H1 (cell line): Measurements from ENCODE around the gene STK32C. TPM values are rescaled to one million over a fixed set of nuclear protein-coding genes. Genes with fewer than 3 reads are reported as not detected.

Experiments used
- CTCF ChIA-PET: fragments of 300-600 bp; sonication (Branson Sonifier 250); formaldehyde crosslinking; loops from one replicate; lab custom pipeline; 2021; ENCODE audit not compliant: partially characterized antibody; lab: Charles Lee
- POLR2A ChIA-PET: fragments of 300-600 bp; sonication (Branson Sonifier 250); formaldehyde crosslinking; loops from one replicate; lab custom pipeline; 2021; ENCODE audit warnings: inconsistent platforms; ENCODE audit not compliant: partially characterized antibody; lab: Charles Lee
- DNase-seq, 2 experiments: peaks; one replicate each; pipeline versions ENCODE4 v3.0.0 to v3.0.0-alpha.2; 2010 to 2022; ENCODE audit warnings: low spot score in 2 of 2, low read depth in 1 of 2, mixed read lengths in 1 of 2
- FAIRE-seq: peaks from 2 replicates; lab custom pipeline; 2011; peaks lifted over from hg19 to GRCh38; lab: Jason Lieb, UNC
- H2AFZ ChIP-seq: 2 replicates; pipeline ENCODE4 v1.8.1; 2012; ENCODE audit warnings: low read length, inconsistent platforms
- H2AK5ac ChIP-seq: 2 replicates; pipeline ENCODE4 v1.6.1; 2013; ENCODE audit warnings: low read depth, low read length
- H2BK120ac ChIP-seq: replicated peaks from 2 replicates; pipeline ENCODE3; 2013; ENCODE audit warnings: low read depth, low read length, inconsistent platforms
- H2BK12ac ChIP-seq: 2 replicates; pipeline ENCODE4 v1.6.1; 2013; ENCODE audit warnings: low read depth, low read length
- H2BK15ac ChIP-seq: 2 replicates; pipeline ENCODE4 v1.6.1; 2013; ENCODE audit warnings: low read length
- H2BK20ac ChIP-seq: 2 replicates; pipeline ENCODE4 v1.6.1; 2013; ENCODE audit warnings: low read length
- H2BK5ac ChIP-seq: 2 replicates; pipeline ENCODE4 v1.6.1; 2013; ENCODE audit warnings: low read depth, low read length
- H3K14ac ChIP-seq: 2 replicates; pipeline ENCODE4 v1.6.1; 2013; ENCODE audit warnings: inconsistent platforms; ENCODE audit not compliant: insufficient read length
- H3K18ac ChIP-seq: 2 replicates; pipeline ENCODE4 v1.6.1; 2013; ENCODE audit warnings: low read length; ENCODE audit errors: extremely low read depth
- H3K23ac ChIP-seq: 2 replicates; pipeline ENCODE4 v1.6.1; 2013; ENCODE audit warnings: inconsistent platforms; ENCODE audit not compliant: insufficient read length
- H3K23me2 ChIP-seq: 2 replicates; pipeline ENCODE4 v1.6.1; 2013; ENCODE audit warnings: low read depth, low read length
- H3K27ac ChIP-seq: 2 replicates; pipeline ENCODE4 v1.6.1; 2011; ENCODE audit warnings: low read depth, low read length, inconsistent platforms
- H3K27me3 ChIP-seq, 4 experiments: replicated peaks in 1 of 4; 1 replicate in 1 of 4; 2 replicates in 3 of 4; pipeline versions ENCODE4 v1.6.1 to v1.8.1; 2011 to 2013; ENCODE audit warnings: low read length in 3 of 4, mild to moderate bottlenecking in 3 of 4, inconsistent platforms in 2 of 4, mixed read lengths in 2 of 4, moderate library complexity in 1 of 4; ENCODE audit not compliant: control insufficient read depth in 3 of 4, insufficient read depth in 3 of 4; ENCODE audit errors: extremely low read depth in 1 of 4
- H3K36me3 ChIP-seq, 4 experiments: 2 replicates each; pipeline versions ENCODE4 v1.6.1 to v1.8.1; 2011 to 2013; ENCODE audit warnings: mild to moderate bottlenecking in 4 of 4, low read length in 3 of 4, moderate library complexity in 2 of 4, control low read depth in 1 of 4, inconsistent platforms in 1 of 4; ENCODE audit not compliant: insufficient read depth in 4 of 4, control insufficient read depth in 2 of 4
- H3K4ac ChIP-seq: replicated peaks from 2 replicates; pipeline ENCODE3; 2013; ENCODE audit warnings: low read length, low read depth, mixed read lengths, inconsistent platforms; ENCODE audit not compliant: insufficient read length
- H3K4me1 ChIP-seq, 4 experiments: replicated peaks in 1 of 4; 1 replicate in 1 of 4; 2 replicates in 3 of 4; pipeline versions ENCODE4 v1.6.1 to v1.8.1; 2011 to 2013; ENCODE audit warnings: low read length in 3 of 4, inconsistent platforms in 2 of 4, mixed read lengths in 1 of 4; ENCODE audit not compliant: insufficient read depth in 4 of 4, control insufficient read depth in 3 of 4
- H3K4me2 ChIP-seq, 2 experiments: 2 replicates each; pipeline versions ENCODE4 v1.6.1 to v1.8.1; 2011 to 2013; ENCODE audit warnings: low read depth in 2 of 2, low read length in 2 of 2, control low read depth in 1 of 2, inconsistent platforms in 1 of 2, mild to moderate bottlenecking in 1 of 2; ENCODE audit not compliant: insufficient read depth in 1 of 2
- H3K4me3 ChIP-seq, 4 experiments: fragments of 200-600, 300-600 bp in 1 of 4; sonication (generic), shearing (Covaris generic), sonication (Bioruptor Twin) in 1 of 4; 2 replicates each; pipeline versions ENCODE4 v1.5.1 to v1.8.1; 2011 to 2016; ENCODE audit warnings: low read length in 4 of 4, low read depth in 3 of 4, control low read depth in 2 of 4, inconsistent platforms in 2 of 4, mild to moderate bottlenecking in 2 of 4, mixed read lengths in 1 of 4, moderate library complexity in 1 of 4; ENCODE audit not compliant: insufficient read depth in 2 of 4; ENCODE audit errors: extremely low read depth in 1 of 4
- H3K56ac ChIP-seq: replicated peaks from 2 replicates; pipeline ENCODE3; 2013; ENCODE audit warnings: low read depth, mild to moderate bottlenecking, mixed read lengths, low read length, inconsistent platforms; ENCODE audit not compliant: insufficient read length
- H3K79me1 ChIP-seq: 2 replicates; pipeline ENCODE4 v1.6.1; 2013; ENCODE audit warnings: low read depth, low read length, control low read depth
- H3K79me2 ChIP-seq, 2 experiments: 2 replicates each; pipeline versions ENCODE4 v1.6.1 to v1.8.1; 2012 to 2013; ENCODE audit warnings: low read length in 2 of 2, mild to moderate bottlenecking in 2 of 2, inconsistent platforms in 1 of 2; ENCODE audit not compliant: insufficient read depth in 2 of 2, control insufficient read depth in 1 of 2
- H3K9ac ChIP-seq, 4 experiments: replicated peaks in 1 of 4; 1 replicate in 1 of 4; 2 replicates in 3 of 4; pipeline versions ENCODE4 v1.6.1 to v1.8.1; 2011 to 2013; ENCODE audit warnings: low read depth in 3 of 4, low read length in 3 of 4, control low read depth in 2 of 4, mild to moderate bottlenecking in 2 of 4, moderate library complexity in 2 of 4, inconsistent platforms in 1 of 4; ENCODE audit errors: extremely low read depth in 1 of 4
- H3K9me3 ChIP-seq, 2 experiments: 2 replicates each; pipeline versions ENCODE4 v1.6.1 to v1.8.1; 2012 to 2013; ENCODE audit warnings: mild to moderate bottlenecking in 2 of 2, moderate library complexity in 2 of 2, control low read depth in 1 of 2, inconsistent platforms in 1 of 2, low read depth in 1 of 2, low read length in 1 of 2, mixed read lengths in 1 of 2; ENCODE audit not compliant: insufficient read depth in 2 of 2
- H4K20me1 ChIP-seq, 2 experiments: replicated peaks in 1 of 2; 2 replicates each; pipeline versions ENCODE3 to v1.8.1; 2011 to 2013; ENCODE audit warnings: inconsistent platforms in 2 of 2, low read length in 2 of 2, mild to moderate bottlenecking in 1 of 2; ENCODE audit not compliant: insufficient read depth in 2 of 2, control insufficient read depth in 1 of 2
- H4K5ac ChIP-seq: 2 replicates; pipeline ENCODE4 v1.6.1; 2013; ENCODE audit warnings: low read length, low read depth, mixed read lengths, inconsistent platforms; ENCODE audit not compliant: insufficient read length
- H4K8ac ChIP-seq: 2 replicates; pipeline ENCODE4 v1.8.0; 2013; ENCODE audit warnings: mild to moderate bottlenecking, moderate library complexity, low read length, inconsistent platforms; ENCODE audit not compliant: insufficient read depth; ENCODE audit errors: extremely low read depth
- H4K91ac ChIP-seq: replicated peaks from 2 replicates; pipeline ENCODE3; 2013; ENCODE audit warnings: low read length, mixed read lengths, inconsistent platforms; ENCODE audit not compliant: insufficient read length
- ASH2L ChIP-seq: fragments of 200-600, 300-600 bp; sonication (generic); IDR thresholded peaks from one replicate; pipeline ENCODE4 v1.7.1; 2017; ENCODE audit warnings: low read length
- CHD1 ChIP-seq: IDR thresholded peaks from 2 replicates; pipeline ENCODE4 v1.6.1; 2012; ENCODE audit warnings: low read depth, low read length, improper control_type of control experiment
- CTCF ChIP-seq, 3 experiments: IDR thresholded peaks; 1 replicate in 2 of 3; 2 replicates in 1 of 3; pipeline versions ENCODE4 v1.5.1 to v1.6.1; 2011; ENCODE audit warnings: low read length in 3 of 3, mild to moderate bottlenecking in 3 of 3, inconsistent platforms in 2 of 3, low read depth in 1 of 3, moderate library complexity in 1 of 3; ENCODE audit not compliant: insufficient read depth in 1 of 3; ENCODE audit errors: control extremely low read depth in 1 of 3
- GABPA ChIP-seq: IDR thresholded peaks from 2 replicates; pipeline ENCODE4 v1.6.1; 2011; ENCODE audit warnings: mild to moderate bottlenecking, low read length, moderate library complexity, borderline replicate concordance; ENCODE audit not compliant: insufficient read depth
- JUN ChIP-seq: IDR thresholded peaks from 2 replicates; pipeline ENCODE4 v1.6.1; 2011; ENCODE audit warnings: low read depth, mild to moderate bottlenecking, improper control_type of control experiment, low read length
- WGBS, 2 experiments: shearing (Covaris generic) in 1 of 2; methylation state at CpG; one replicate each; pipeline versions ENCODE4 v1.1.6 to v1.1.7; 2013 to 2015; ENCODE audit warnings: low lambda C conversion rate in 2 of 2, mixed read lengths in 2 of 2, inconsistent platforms in 1 of 2, low coverage in 1 of 2, missing lambda C conversion rate in 1 of 2; ENCODE audit not compliant: insufficient replicate concordance in 2 of 2, insufficient coverage in 1 of 2, insufficient read length in 1 of 2; ENCODE audit errors: extremely low coverage in 1 of 2, missing lambda C conversion rate in 1 of 2; 5-methylcytosine and 5-hydroxymethylcytosine counted together
- polyA plus RNA-seq, 7 experiments: library from polyadenylated mRNA; depleted of rRNA in 3 of 7; stranded (reverse) in 5 of 7; unstranded in 2 of 7; fragments of >200 nt in 5 of 7; fragments of 200-250 nt in 2 of 7; gene quantifications; 1 replicate in 5 of 7; 2 replicates in 1 of 7; 4 replicates in 1 of 7; pipeline versions ENCODE4 v1.2.1 to v1.2.3, GENCODE V29; 2011 to 2013; ENCODE audit warnings: missing spikeins in 2 of 7, mixed read lengths in 2 of 7
- total RNA-seq: library from RNA; stranded (reverse); fragmentation: NEBNext Ultra II Directional; extraction: Animal tissue kit (Norgen Biotek cat#: 25700); gene quantifications from 2 replicates; pipeline ENCODE4 v1.2.1, GENCODE V29; 2021

The STK32C gene
- total and polyA plus RNA-seq, 2 of the 8 experiments (the other 6 are each of a cell fraction or from before 2014, with no cell fraction given): 10.6 to 15.6 TPM

DNA sequence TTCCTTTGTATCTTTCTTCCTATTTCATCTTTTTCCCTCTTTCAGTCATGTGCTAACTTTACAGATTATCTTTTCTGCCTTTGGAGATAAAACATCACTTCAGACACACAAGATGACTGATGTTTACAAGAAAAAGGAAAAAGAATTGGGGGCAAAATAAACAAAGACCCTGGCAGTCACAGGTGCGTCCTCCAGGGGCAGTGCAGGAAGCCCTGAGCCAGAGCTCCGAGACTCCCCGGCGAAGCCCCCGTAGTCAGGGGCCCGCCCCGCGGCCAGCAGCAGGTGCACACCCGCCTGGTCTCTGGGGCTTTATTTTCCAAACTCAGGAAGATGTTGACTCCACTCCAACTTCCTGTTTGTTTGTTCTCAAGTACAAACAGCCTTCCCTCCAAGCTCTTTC, 10.2 kb downstream of the STK32C start:
- H3K56ac ChIP-seq: no peak overlapping the region
- no peaks in the 10 kb centered on the region for H3K23me2 ChIP-seq
- no peak overlapping the region for H3K18ac ChIP-seq
- H2BK15ac ChIP-seq: no peak overlapping the region
- H3K14ac ChIP-seq: no peak overlapping the region
- H2AK5ac ChIP-seq: no peak overlapping the region
- H3K27ac ChIP-seq: no peak overlapping the region
- no peak overlapping the region for H3K4me2 ChIP-seq
- POLR2A ChIA-PET: interaction anchor here (1.0 kb wide), 1 partner anchor 8 kb away, joined by 3 read pairs; no protein-coding TSS in a partner anchor
- H2BK20ac ChIP-seq: no peak overlapping the region
- H4K91ac ChIP-seq: no peak overlapping the region
- no peak overlapping the region for H2BK5ac ChIP-seq
- no peaks in the 10 kb centered on the region for H3K9me3 ChIP-seq
- no peak overlapping the region for H4K5ac ChIP-seq
- H3K9ac ChIP-seq: no peak overlapping the region
- H4K8ac ChIP-seq: 0 out of 2 replicates have a peak overlapping the region, but pooled peaks have one; percentile 38
- peaks cover 8 to 9% of the 10 kb centered on the region in 2 experiments for H4K20me1 ChIP-seq
- no peak overlapping the region for H2AFZ ChIP-seq
- H3K4me1 ChIP-seq: peaks cover 0 to 15% (median 11%) of the 10 kb centered on the region in 4 experiments; a peak in 6 of 7 replicates
- no peak overlapping the region for H2BK12ac ChIP-seq
- WGBS, 2 experiments: 80% methylated on average over 9 of the region's 9 CpGs; no CpG with 5 or more reads in 1 of the 2 experiments
- H3K79me1 ChIP-seq: no peaks in the 10 kb centered on the region
- no peaks in the 10 kb centered on the region for H3K27me3 ChIP-seq
- H3K79me2 ChIP-seq: no peaks in the 10 kb centered on the region
- CTCF ChIA-PET: interaction anchor here (0.8 to 2.1 kb wide), 9 partner anchors 9 to 108 kb away, joined by 3 to 10 read pairs (median 3); no protein-coding TSS in a partner anchor
- no peak overlapping the region for H3K23ac ChIP-seq
- DNase-seq: no peak
- H3K4ac ChIP-seq: no peak overlapping the region
- H2BK120ac ChIP-seq: no peak overlapping the region
- no peak overlapping the region for H3K4me3 ChIP-seq
- no peak for FAIRE-seq
- no peaks in the 10 kb centered on the region for H3K36me3 ChIP-seq
- TF ChIP-seq CHD1 (no peak), GABPA (no peak), CTCF (IDR thresholded peaks at IDR 0.05; ENCODE audit: control extremely low read depth in 1 of 3, insufficient read depth in 1 of 3, low read depth in 1 of 3, low read length in 3 of 3) (peak; percentile 27 to 45 (median 39); a peak in 3 of 4 replicates), JUN (no peak), ASH2L (no peak)
